HepG2 (cell line): ENCODE results near the gene SIAH1. TPM values are rescaled to one million over a fixed set of nuclear protein-coding genes. Genes with fewer than 3 reads are reported as not detected.

Experiments
- ATAC-seq: fragments of 200-7000 bp; cut with Tn5 transposase; 3 replicates; pipeline ENCODE4 v1.9.1; 2020; ENCODE audit warnings: mild to moderate bottlenecking, moderate library complexity
- BruUV-seq: library from RNA; stranded (reverse); fragments of 400-500 nt; replicated peaks from 2 replicates; lab custom pipeline; 2021; lab: Mats Ljungman, UMichigan
- CTCF ChIA-PET: fragments of 300-600 bp; formaldehyde crosslinking; extraction: SDS; loops from one replicate; lab custom pipeline; 2021; ENCODE audit warnings: low total read pairs, inconsistent platforms, low intra/inter-chr PET ratio; lab: Yijun Ruan, JAX
- POLR2A ChIA-PET: fragments of 350-600 bp; sonication (Branson Sonifier 250); formaldehyde crosslinking; loops from one replicate; lab custom pipeline; 2020; ENCODE audit warnings: antibody characterized with exemption, inconsistent platforms; lab: Yijun Ruan, JAX
- DNase-seq: peaks from one replicate; pipeline ENCODE4 v3.0.0-alpha.2; 2015; ENCODE audit warnings: low spot score
- FAIRE-seq: peaks from 3 replicates; lab custom pipeline; 2011; peaks lifted over from hg19 to GRCh38; lab: Jason Lieb, UNC
- H2AFZ ChIP-seq: one replicate; pipeline ENCODE4 v1.6.1; 2011; ENCODE audit warnings: low read length, inconsistent platforms
- H3K27ac ChIP-seq: fragments of 300-600 bp; 3 replicates; pipeline ENCODE4 v1.8.0; 2011; ENCODE audit warnings: mixed run types, mild to moderate bottlenecking, mixed read lengths, low read length, inconsistent platforms; ENCODE audit not compliant: insufficient read depth; ENCODE audit errors: extremely low read length
- H3K27me3 ChIP-seq, 2 experiments: fragments of 200-600 bp in 1 of 2; 2 replicates in 1 of 2; 3 replicates in 1 of 2; pipeline versions ENCODE4 v1.6.0 to v1.8.0; 2011; ENCODE audit warnings: low read length in 2 of 2, mild to moderate bottlenecking in 2 of 2, moderate library complexity in 2 of 2, inconsistent platforms in 1 of 2; ENCODE audit not compliant: insufficient read depth in 2 of 2, control insufficient read depth in 1 of 2
- H3K36me3 ChIP-seq, 2 experiments: fragments of 200-600 bp in 1 of 2; replicated peaks in 1 of 2; 2 replicates in 1 of 2; 3 replicates in 1 of 2; pipeline versions ENCODE4 v1.5.1 to v1.8.0; 2011; ENCODE audit warnings: low read length in 2 of 2, inconsistent platforms in 1 of 2; ENCODE audit not compliant: insufficient read depth in 2 of 2, control insufficient read depth in 1 of 2
- H3K4me1 ChIP-seq: 2 replicates; pipeline ENCODE4 v1.5.1; 2012; ENCODE audit warnings: low read length, inconsistent platforms; ENCODE audit not compliant: insufficient read depth
- H3K4me2 ChIP-seq: 2 replicates; pipeline ENCODE4 v1.6.0; 2011; ENCODE audit warnings: low read depth, low read length, inconsistent platforms
- H3K4me3 ChIP-seq, 3 experiments: fragments of 200-600 bp in 1 of 3; sonication (generic), shearing (Covaris generic) in 1 of 3; replicated peaks in 1 of 3; 2 replicates each; pipeline ENCODE4 v1.5.1; 2011 to 2016; ENCODE audit warnings: low read length in 3 of 3, inconsistent platforms in 2 of 3, low read depth in 2 of 3, mild to moderate bottlenecking in 2 of 3, control low read depth in 1 of 3, mixed read lengths in 1 of 3; ENCODE audit not compliant: insufficient read depth in 1 of 3
- H3K79me2 ChIP-seq: one replicate; pipeline ENCODE4 v1.6.1; 2011; ENCODE audit warnings: low read length, inconsistent platforms; ENCODE audit not compliant: insufficient read depth
- H3K9ac ChIP-seq: 2 replicates; pipeline ENCODE4 v1.6.0; 2011; ENCODE audit warnings: mild to moderate bottlenecking, low read depth, low read length, inconsistent platforms; ENCODE audit not compliant: insufficient read depth
- H3K9me3 ChIP-seq: 2 replicates; pipeline ENCODE4 v1.5.1; 2012; ENCODE audit warnings: mild to moderate bottlenecking, low read length
- H4K20me1 ChIP-seq: 2 replicates; pipeline ENCODE4 v1.6.0; 2011; ENCODE audit warnings: inconsistent platforms, mild to moderate bottlenecking, low read length, moderate library complexity; ENCODE audit not compliant: insufficient read depth
- E2F1 ChIP-seq: sonication (generic); formaldehyde crosslinking; IDR thresholded peaks from 2 replicates; pipeline ENCODE4 v1.5.0; 2020; ENCODE audit warnings: missing genetic modification reagents
- MAFF ChIP-seq: IDR thresholded peaks from 2 replicates; pipeline ENCODE4 v1.6.1; 2011; ENCODE audit warnings: low read depth, low read length, improper control_type of control experiment
- MAFK ChIP-seq, 2 experiments: IDR thresholded peaks in 1 of 2; conservative IDR thresholded peaks in 1 of 2; 2 replicates each; pipeline ENCODE4 v1.6.1; 2011; ENCODE audit warnings: improper control_type of control experiment in 2 of 2, low read length in 2 of 2
- NFE2L2 ChIP-seq: fragments of 150-350 bp; IDR thresholded peaks from 2 replicates; pipeline ENCODE4 v1.6.1; 2014; ENCODE audit warnings: low read length
- POGK ChIP-seq: sonication (generic); formaldehyde crosslinking; conservative IDR thresholded peaks from 2 replicates; pipeline ENCODE4 v1.8.0; 2022; ENCODE audit warnings: mild to moderate bottlenecking, moderate library complexity, missing genetic modification reagents
- ZNF841 ChIP-seq: sonication (generic); formaldehyde crosslinking; IDR thresholded peaks from 2 replicates; pipeline ENCODE4 v1.8.1; 2023; ENCODE audit warnings: missing genetic modification reagents, borderline replicate concordance
- WGBS: methylation state at CpG from one replicate; pipeline ENCODE4 v1.1.6; 2017; ENCODE audit warnings: low lambda C conversion rate; 5-methylcytosine and 5-hydroxymethylcytosine counted together
- in situ Hi-C: cut with HindIII; loops from 2 replicates; pipeline ENCODE4 v1.10.0; 2017; ENCODE audit warnings: low pct_unique_long_range_greater_than_20kb; ENCODE audit not compliant: extremely low pct_ligation_motif_present
- intact Hi-C: fragments of 100-400 bp; cut with micrococcal nuclease; formaldehyde crosslinking; loops from one replicate; pipeline ENCODE4 v1.10.0; 2022; ENCODE audit not compliant: unreplicated experiment
- polyA plus RNA-seq, 8 experiments: library from polyadenylated mRNA; depleted of rRNA in 3 of 8; stranded (reverse) in 7 of 8; unstranded in 1 of 8; fragments of >200 nt; fragmentation: Illumina TruSeq in 4 of 8; extraction: Trizol in 4 of 8; gene quantifications; 2 replicates each; pipeline versions ENCODE4 v1.2.1 to v1.2.3, GENCODE V29; 2011 to 2016; ENCODE audit warnings: low read depth in 4 of 8, missing spikeins in 1 of 8, mixed read lengths in 1 of 8; ENCODE audit not compliant: insufficient read depth in 1 of 8
- total RNA-seq, 5 experiments: library from RNA; depleted of rRNA; stranded (reverse); fragments of >200 nt; fragmentation: Illumina TruSeq; extraction: Trizol; gene quantifications; 2 replicates each; pipeline ENCODE4 v1.2.3, GENCODE V29; 2016; ENCODE audit warnings: low read depth in 1 of 5
- TF ChIP-seq, protein P1 (sequence below): sonication (generic); formaldehyde crosslinking; IDR thresholded peaks from 2 replicates; pipeline ENCODE4 v1.9.0; 2021; ENCODE audit warnings: missing genetic modification reagents, mild to moderate bottlenecking, borderline replicate concordance
- TF ChIP-seq, protein P2 (sequence below): sonication (generic); formaldehyde crosslinking; IDR thresholded peaks from 2 replicates; pipeline ENCODE4 v1.4.0; 2020; ENCODE audit warnings: missing genetic modification reagents

Gene SIAH1
- total and polyA plus RNA-seq, 2 of the 13 experiments (the other 11 are each of a cell fraction or from before 2014, with no cell fraction given): 16.0 to 28.6 TPM

DNA sequence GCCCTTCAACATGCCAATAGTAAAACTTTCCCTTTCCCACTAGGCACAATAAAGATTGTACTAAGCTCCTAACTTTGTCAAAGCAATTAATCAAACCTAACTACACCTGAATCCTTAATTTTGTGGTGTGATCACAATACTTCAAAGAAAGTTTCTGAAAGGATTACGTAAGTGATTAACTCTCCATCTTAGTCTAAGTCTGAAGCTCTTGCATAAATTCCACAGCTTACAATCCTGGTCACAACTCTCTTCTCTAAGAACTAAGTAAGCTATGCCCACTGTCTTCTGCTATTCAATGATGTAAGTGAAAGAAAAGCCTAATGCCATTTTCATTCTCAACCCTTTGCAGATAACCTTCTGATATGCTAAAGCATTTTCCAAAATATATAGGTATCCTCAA, 15.4 kb downstream of the SIAH1 start (continued):
- TF ChIP-seq, protein P1, sequence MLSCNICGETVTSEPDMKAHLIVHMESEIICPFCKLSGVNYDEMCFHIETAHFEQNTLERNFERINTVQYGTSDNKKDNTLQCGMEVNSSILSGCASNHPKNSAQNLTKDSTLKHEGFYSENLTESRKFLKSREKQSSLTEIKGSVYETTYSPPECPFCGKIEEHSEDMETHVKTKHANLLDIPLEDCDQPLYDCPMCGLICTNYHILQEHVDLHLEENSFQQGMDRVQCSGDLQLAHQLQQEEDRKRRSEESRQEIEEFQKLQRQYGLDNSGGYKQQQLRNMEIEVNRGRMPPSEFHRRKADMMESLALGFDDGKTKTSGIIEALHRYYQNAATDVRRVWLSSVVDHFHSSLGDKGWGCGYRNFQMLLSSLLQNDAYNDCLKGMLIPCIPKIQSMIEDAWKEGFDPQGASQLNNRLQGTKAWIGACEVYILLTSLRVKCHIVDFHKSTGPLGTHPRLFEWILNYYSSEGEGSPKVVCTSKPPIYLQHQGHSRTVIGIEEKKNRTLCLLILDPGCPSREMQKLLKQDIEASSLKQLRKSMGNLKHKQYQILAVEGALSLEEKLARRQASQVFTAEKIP (CRISPR knock-in tag): no peak
- no peak for TF ChIP-seq ZNF841
- TF ChIP-seq, all 625 proteins: peak for 2

DNA sequence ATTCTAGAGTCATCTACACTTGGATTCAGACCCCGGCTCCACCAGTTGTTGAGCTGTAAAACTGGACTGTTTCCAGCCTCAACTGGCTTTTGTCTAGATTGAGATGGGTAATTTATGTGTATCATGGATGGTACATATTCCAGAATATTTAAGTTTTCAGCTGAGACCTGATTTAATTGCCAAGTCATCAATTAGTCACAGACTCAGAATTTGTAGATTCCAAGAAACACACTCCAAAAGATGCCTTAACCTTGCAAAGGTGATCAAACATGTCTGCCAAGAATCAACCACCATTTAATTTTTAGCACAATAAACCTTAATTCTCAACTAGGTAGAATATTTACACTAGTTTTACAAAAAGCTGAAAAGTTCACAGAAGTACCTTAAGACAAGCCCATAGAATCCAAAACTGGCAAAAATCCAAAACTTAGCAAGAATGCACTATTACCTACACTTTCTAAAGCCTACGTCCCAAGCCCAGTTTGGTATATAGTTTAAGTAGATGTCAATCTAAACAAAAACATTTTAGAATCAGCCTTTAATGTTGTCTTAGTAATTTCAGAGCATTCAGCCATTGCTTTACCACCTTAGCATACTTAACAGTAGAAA, 17.7 kb downstream of the SIAH1 start:
- no peak overlapping the region for H3K4me3 ChIP-seq
- no peak overlapping the region for H2AFZ ChIP-seq
- intact Hi-C loops: loop anchor here (5.0 kb wide), 1 partner anchor 255 kb away; no protein-coding TSS in a partner anchor
- DNase-seq (no peak), FAIRE-seq (no peak), ATAC-seq (no peak)
- TF ChIP-seq MAFK (conservative IDR thresholded peaks at IDR 0.05 in 1 of 2, IDR thresholded peaks at IDR 0.05 in 1 of 2; ENCODE audit: low read length in 2 of 2): peak; percentile 98 to 99
- peak; percentile 99 for TF ChIP-seq MAFF
- 0 out of 2 replicates have a peak, but pooled peaks have one; percentile 27 for TF ChIP-seq POGK
- TF ChIP-seq E2F1: no peak
- peak; percentile 27; the same call in 1 of the 2 replicates for TF ChIP-seq NFE2L2
- TF ChIP-seq, protein P2, sequence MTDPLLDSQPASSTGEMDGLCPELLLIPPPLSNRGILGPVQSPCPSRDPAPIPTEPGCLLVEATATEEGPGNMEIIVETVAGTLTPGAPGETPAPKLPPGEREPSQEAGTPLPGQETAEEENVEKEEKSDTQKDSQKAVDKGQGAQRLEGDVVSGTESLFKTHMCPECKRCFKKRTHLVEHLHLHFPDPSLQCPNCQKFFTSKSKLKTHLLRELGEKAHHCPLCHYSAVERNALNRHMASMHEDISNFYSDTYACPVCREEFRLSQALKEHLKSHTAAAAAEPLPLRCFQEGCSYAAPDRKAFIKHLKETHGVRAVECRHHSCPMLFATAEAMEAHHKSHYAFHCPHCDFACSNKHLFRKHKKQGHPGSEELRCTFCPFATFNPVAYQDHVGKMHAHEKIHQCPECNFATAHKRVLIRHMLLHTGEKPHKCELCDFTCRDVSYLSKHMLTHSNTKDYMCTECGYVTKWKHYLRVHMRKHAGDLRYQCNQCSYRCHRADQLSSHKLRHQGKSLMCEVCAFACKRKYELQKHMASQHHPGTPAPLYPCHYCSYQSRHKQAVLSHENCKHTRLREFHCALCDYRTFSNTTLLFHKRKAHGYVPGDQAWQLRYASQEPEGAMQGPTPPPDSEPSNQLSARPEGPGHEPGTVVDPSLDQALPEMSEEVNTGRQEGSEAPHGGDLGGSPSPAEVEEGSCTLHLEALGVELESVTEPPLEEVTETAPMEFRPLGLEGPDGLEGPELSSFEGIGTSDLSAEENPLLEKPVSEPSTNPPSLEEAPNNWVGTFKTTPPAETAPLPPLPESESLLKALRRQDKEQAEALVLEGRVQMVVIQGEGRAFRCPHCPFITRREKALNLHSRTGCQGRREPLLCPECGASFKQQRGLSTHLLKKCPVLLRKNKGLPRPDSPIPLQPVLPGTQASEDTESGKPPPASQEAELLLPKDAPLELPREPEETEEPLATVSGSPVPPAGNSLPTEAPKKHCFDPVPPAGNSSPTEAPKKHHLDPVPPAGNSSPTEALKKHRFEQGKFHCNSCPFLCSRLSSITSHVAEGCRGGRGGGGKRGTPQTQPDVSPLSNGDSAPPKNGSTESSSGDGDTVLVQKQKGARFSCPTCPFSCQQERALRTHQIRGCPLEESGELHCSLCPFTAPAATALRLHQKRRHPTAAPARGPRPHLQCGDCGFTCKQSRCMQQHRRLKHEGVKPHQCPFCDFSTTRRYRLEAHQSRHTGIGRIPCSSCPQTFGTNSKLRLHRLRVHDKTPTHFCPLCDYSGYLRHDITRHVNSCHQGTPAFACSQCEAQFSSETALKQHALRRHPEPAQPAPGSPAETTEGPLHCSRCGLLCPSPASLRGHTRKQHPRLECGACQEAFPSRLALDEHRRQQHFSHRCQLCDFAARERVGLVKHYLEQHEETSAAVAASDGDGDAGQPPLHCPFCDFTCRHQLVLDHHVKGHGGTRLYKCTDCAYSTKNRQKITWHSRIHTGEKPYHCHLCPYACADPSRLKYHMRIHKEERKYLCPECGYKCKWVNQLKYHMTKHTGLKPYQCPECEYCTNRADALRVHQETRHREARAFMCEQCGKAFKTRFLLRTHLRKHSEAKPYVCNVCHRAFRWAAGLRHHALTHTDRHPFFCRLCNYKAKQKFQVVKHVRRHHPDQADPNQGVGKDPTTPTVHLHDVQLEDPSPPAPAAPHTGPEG: no peak
- H3K79me2 ChIP-seq: peaks cover 96% of the 10 kb centered on the region
- in situ Hi-C loops: no loop called here
- ChIA-PET CTCF (no interaction called here), POLR2A (interaction anchor here (1.3 to 3.0 kb wide), 2 partner anchors 54 to 256 kb away, joined by 4 to 20 read pairs; no protein-coding TSS in a partner anchor)
- H3K4me1 ChIP-seq: peaks cover 45% of the 10 kb centered on the region
- 85% methylated on average over 2 of the region's 2 CpGs for WGBS
- peaks cover 30% of the 10 kb centered on the region for H4K20me1 ChIP-seq
- peak overlapping the region; percentile 81 for H3K27ac ChIP-seq
- BruUV-seq: no TSS peak
- no peaks in the 10 kb centered on the region for H3K9me3 ChIP-seq
- H3K9ac ChIP-seq: no peak overlapping the region
- no peaks in the 10 kb centered on the region for H3K36me3 ChIP-seq
- H3K27me3 ChIP-seq: no peaks in the 10 kb centered on the region; a peak in 1 of 5 replicates
- no peak overlapping the region for H3K4me2 ChIP-seq
